Adrenal gland (tissue), 12 donors: Measurements from ENCODE around the gene PRPF19. TPM values are rescaled to one million over a fixed set of nuclear protein-coding genes. Genes with fewer than 3 reads are reported as not detected.
A peak's percentile ranks its signal among the peaks of the same experiment; 100 is the strongest.

Experiments used
- DNase-seq, 7 donors: peaks; one replicate each; pipeline ENCODE4 v3.0.0-alpha.2; 2019 to 2020
- H3K27ac ChIP-seq, 5 donors: fragments of 200-600 bp; sonication (generic) in 4 of 5; 1 replicate in 3 of 5; 2 replicates in 2 of 5; pipeline versions ENCODE4 v1.5.1 to v1.8.0; 2016 to 2020; ENCODE audit warnings: mild to moderate bottlenecking in 1 of 5
- H3K27me3 ChIP-seq: fragments of 200-600 bp; 2 replicates; pipeline ENCODE4 v1.8.0; 2021
- H3K36me3 ChIP-seq, 2 donors: fragments of 200-600 bp; replicated peaks in 1 of 2; 1 replicate in 1 of 2; 2 replicates in 1 of 2; pipeline versions ENCODE4 v1.5.1 to v1.8.0; 2018 to 2022
- H3K4me1 ChIP-seq, 2 donors: fragments of 200-600 bp; replicated peaks in 1 of 2; 1 replicate in 1 of 2; 2 replicates in 1 of 2; pipeline versions ENCODE4 v1.5.1 to v1.8.0; 2018 to 2021
- H3K4me3 ChIP-seq, 4 donors: fragments of 200-600 bp; sonication (generic) in 3 of 4; one replicate each; pipeline ENCODE4 v1.5.1; 2016 to 2018
- H3K9me3 ChIP-seq, 3 donors: fragments of 200-600 bp; sonication (generic) in 1 of 3; replicated peaks in 1 of 3; 1 replicate in 2 of 3; 2 replicates in 1 of 3; pipeline versions ENCODE4 v1.5.1 to v1.8.0; 2016 to 2021
- CTCF ChIP-seq, 6 experiments: fragments of 450-650 bp in 4 of 6; fragments of 200-600 bp in 2 of 6; sonication (generic) in 1 of 6; IDR thresholded peaks; 1 replicate in 5 of 6; 2 replicates in 1 of 6; pipeline versions ENCODE4 v1.5.1 to v1.8.0; 2016 to 2021; ENCODE audit warnings: antibody characterized with exemption in 6 of 6, mild to moderate bottlenecking in 2 of 6, moderate library complexity in 1 of 6
- POLR2A ChIP-seq, 2 donors: fragments of 450-650 bp; IDR thresholded peaks; one replicate each; pipeline ENCODE4 v1.6.1; 2017; ENCODE audit warnings: antibody characterized with exemption in 2 of 2, mild to moderate bottlenecking in 2 of 2, moderate library complexity in 1 of 2
- WGBS, 4 donors: extraction: QIAGEN DNeasy Blood & Tissue Kit in 2 of 4; methylation state at CpG; one replicate each; pipeline versions ENCODE4 v1.1.5 to v1.1.7; 2013 to 2017; 5-methylcytosine and 5-hydroxymethylcytosine counted together
- intact Hi-C, 2 donors: fragments of 100-400 bp; cut with DNase I; formaldehyde crosslinking; loops; one replicate each; pipeline versions ENCODE4 v1.14.1 to v1.15.0; 2022 to 2023
- polyA plus RNA-seq, 3 donors: library from polyadenylated mRNA; stranded (reverse); fragments of 200-250 nt in 2 of 3; fragments of 350-450 nt in 1 of 3; fragmentation: Illumina TruSeq in 1 of 3; extraction: RNeasy Lipid Tissue Mini Kit (QIAGEN cat#74804) in 1 of 3; gene quantifications; one replicate each; pipeline ENCODE4 v1.2.3, GENCODE V29; 2013 to 2014
- total RNA-seq, 9 donors: library from RNA; depleted of rRNA in 4 of 9; stranded (reverse); fragments of >200 nt in 4 of 9; fragments of 120-200 nt in 1 of 9; fragmentation: NEBNext Ultra II Directional in 1 of 9; extraction: Animal tissue kit (Norgen Biotek cat#: 25700) in 1 of 9; gene quantifications; one replicate each; pipeline versions ENCODE4 v1.1.0 to v1.2.4, GENCODE V29; 2013 to 2023
- donor health status: healthy with polysubstance abuse.
- donor health status: Bipolar disorder and iron deficiency.
- donor health status: DM: yes; HTN: yes; CAD: no.
- donor health status: DM: no; HTN: no; CAD: no.
- donor health status: DM: no; HTN: no; CAD: no.
- donor health status: DM: yes; HTN: yes; CAD: no.

Gene PRPF19
- total and polyA plus RNA-seq, 12 donors = 45.5 to 129 (median 100.0) TPM

DNA sequence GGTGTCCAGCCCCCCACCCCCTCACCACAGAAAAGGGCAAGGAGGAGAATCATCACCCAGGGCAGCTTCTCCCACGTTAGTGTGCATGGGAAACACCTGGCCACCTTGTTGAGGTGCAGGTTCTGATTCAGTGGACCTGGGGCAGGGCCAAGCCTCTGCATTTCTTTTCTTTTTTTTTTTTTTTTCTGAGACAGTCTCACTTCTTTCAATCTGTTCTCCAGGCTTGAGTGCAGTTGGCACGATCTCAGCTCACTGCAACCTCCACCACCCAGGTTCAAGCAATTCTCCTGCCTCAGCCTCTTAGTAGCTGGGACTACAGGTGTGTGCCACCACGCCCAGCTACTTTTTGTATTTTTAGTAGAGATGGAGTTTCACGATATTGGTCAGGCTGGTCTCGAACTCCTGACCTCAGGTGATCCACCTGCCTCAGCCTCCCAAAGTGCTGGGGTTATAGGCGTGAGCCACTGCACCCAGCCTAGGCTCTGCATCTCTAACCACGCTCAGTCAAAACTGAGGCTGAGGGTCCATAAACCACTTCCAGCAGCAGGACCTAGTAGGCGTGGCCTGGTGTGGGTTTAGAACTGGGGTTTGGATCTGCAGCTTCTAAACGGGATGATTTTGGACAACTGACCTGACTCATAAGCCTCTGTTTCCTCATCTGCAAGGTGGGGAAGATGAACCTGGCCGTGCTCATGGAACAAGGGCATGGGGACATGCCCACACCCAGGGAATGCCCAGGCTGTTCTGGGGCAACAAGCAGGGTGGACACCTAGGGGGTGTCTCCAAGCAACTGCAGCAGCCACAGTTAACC is 38.3 kb downstream of the PRPF19 start:
- peak in 1 of 7 donors; percentile 23 for DNase-seq
- Histone ChIP-seq H3K27ac (no peak overlapping the region), H3K4me3 (no peak overlapping the region), H3K4me1 (peaks cover 0 to 16% of the 10 kb centered on the region in 2 donors), H3K9me3 (no peaks in the 10 kb centered on the region), H3K27me3 (no peaks in the 10 kb centered on the region), H3K36me3 (no peaks in the 10 kb centered on the region)
- TF ChIP-seq POLR2A (IDR thresholded peaks at IDR 0.05) (no peak), CTCF (IDR thresholded peaks at IDR 0.05) (no peak)
- 79 to 90% (median 87%) methylated on average over 9 to 10 of the region's 10 CpGs for WGBS, 4 donors
- intact Hi-C loops = no loop called here

GRCh38 chr11:60866911-60867870 is 39.2 kb downstream of the PRPF19 start, which contains the start of gene ZP1:
Gene ZP1 (plus strand): TSS chr11:60867542. CDS start chr11:60867562, 20 bp downstream.
- Histone ChIP-seq H3K9me3 (no peaks in the 10 kb centered on the region), H3K36me3 (no peaks in the 10 kb centered on the region), H3K4me3 (no peak within 1 kb of the TSS), H3K27me3 (no peaks in the 10 kb centered on the region), H3K27ac (no peak within 1 kb of the TSS), H3K4me1 (peaks cover 0 to 10% of the 10 kb centered on the region in 2 donors)
- peak in 3 of 7 donors; percentile 1 to 35 (median 4) for DNase-seq
- WGBS, 4 donors = 77 to 91% (median 82%) methylated on average over 6 to 13 of the region's 13 CpGs
- no peak for TF ChIP-seq POLR2A (IDR thresholded peaks at IDR 0.05)
- intact Hi-C loops = no loop called here

DNA sequence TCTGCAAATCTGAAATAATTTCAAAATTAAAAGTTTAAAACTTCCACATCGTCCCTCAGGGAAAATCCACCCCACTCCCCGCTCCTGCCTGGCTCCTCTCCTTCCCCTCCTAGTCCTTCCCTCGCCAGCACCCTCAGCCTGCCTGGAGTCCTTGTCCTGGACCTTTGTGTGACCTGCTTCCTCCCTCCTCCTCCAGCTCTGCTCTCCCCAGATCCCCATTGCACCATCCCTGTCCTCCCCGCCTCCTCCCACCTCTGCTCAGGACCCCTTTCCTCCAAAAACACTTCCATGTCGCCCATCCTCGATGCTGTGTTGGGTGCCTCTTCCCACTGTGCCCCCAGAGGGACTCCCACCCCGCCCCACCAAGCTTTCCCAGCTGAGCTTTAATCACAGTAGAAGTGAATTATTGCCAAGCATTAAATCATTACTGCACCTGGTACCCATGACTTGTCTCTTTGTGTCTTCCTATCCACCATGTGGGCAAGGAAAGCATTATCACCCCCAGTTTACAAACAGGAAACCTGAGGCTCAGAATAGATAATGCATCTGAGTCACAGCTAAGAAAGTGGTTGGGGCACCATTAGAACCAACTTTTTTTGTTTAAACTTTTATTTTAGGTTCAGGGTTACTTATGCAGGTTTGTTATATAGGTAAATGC is 41.4 kb downstream of the PRPF19 start:
- no peak overlapping the region for H3K4me3 ChIP-seq
- no peaks in the 10 kb centered on the region for H3K27me3 ChIP-seq
- 72 to 78% (median 77%) methylated on average over 7 of the region's 7 CpGs for WGBS, 4 donors
- intact Hi-C loops = no loop called here
- no peaks in the 10 kb centered on the region for H3K36me3 ChIP-seq
- no peaks in the 10 kb centered on the region for H3K9me3 ChIP-seq
- H3K4me1 ChIP-seq = no peaks in the 10 kb centered on the region
- DNase-seq = peak in 2 of 7 donors; percentile 11 to 20
- H3K27ac ChIP-seq = no peak overlapping the region
- no peak for TF ChIP-seq POLR2A (IDR thresholded peaks at IDR 0.05)

GRCh38 chr11:60863550-60864521 is 42.5 kb downstream of the PRPF19 start:
- no peak overlapping the region for H3K27ac ChIP-seq
- TF ChIP-seq POLR2A (IDR thresholded peaks at IDR 0.05) (no peak), CTCF (IDR thresholded peaks at IDR 0.05) (no peak)
- 65 to 74% (median 70%) methylated on average over 16 of the region's 16 CpGs for WGBS, 4 donors
- no peaks in the 10 kb centered on the region for H3K27me3 ChIP-seq
- intact Hi-C loops = no loop called here
- H3K36me3 ChIP-seq = no peaks in the 10 kb centered on the region
- H3K9me3 ChIP-seq = no peaks in the 10 kb centered on the region
- H3K4me1 ChIP-seq = no peaks in the 10 kb centered on the region
- H3K4me3 ChIP-seq = no peak overlapping the region
- DNase-seq = peak in 2 of 7 donors; percentile 2 to 9
